ENCODE data around the gene HSP90AB1.

DNA sequence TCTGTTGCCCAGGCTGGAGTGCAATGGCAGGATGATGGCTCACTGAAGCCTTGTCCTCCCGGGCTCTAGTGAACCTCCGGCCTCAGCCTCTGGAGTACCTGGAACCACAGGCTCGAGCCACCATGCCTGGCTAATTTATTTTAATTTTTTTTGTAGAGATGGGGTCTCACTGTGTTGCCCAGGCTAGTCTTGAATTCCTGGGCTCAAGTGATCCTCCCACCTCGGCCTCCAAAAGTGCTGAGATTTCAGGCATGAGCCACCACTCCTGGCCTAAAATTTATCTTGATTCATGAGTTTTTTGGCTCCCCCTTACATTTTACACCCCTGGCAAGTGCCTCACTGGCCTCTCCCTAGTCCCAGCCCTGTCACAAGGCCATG lies 26.0 kb upstream of the HSP90AB1 start:
- TF ChIP-seq, protein P1, sequence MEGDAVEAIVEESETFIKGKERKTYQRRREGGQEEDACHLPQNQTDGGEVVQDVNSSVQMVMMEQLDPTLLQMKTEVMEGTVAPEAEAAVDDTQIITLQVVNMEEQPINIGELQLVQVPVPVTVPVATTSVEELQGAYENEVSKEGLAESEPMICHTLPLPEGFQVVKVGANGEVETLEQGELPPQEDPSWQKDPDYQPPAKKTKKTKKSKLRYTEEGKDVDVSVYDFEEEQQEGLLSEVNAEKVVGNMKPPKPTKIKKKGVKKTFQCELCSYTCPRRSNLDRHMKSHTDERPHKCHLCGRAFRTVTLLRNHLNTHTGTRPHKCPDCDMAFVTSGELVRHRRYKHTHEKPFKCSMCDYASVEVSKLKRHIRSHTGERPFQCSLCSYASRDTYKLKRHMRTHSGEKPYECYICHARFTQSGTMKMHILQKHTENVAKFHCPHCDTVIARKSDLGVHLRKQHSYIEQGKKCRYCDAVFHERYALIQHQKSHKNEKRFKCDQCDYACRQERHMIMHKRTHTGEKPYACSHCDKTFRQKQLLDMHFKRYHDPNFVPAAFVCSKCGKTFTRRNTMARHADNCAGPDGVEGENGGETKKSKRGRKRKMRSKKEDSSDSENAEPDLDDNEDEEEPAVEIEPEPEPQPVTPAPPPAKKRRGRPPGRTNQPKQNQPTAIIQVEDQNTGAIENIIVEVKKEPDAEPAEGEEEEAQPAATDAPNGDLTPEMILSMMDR (IDR thresholded peaks at IDR 0.05), result no peak
- no peak for TF ChIP-seq POLR2A (IDR thresholded peaks at IDR 0.05)
